H9 (cell line): ENCODE data around the gene UGT3A1. TPM values are rescaled to one million over a fixed set of nuclear protein-coding genes. Genes with fewer than 3 reads are reported as not detected.

Source experiments
- DNase-seq: peaks from one replicate; pipeline ENCODE4 v3.0.0-alpha.2; 2017
- H2AFZ ChIP-seq: one replicate; pipeline ENCODE4 v1.6.1; 2013; ENCODE audit warnings: mild to moderate bottlenecking, low read length, control low read depth, moderate library complexity
- H2AK5ac ChIP-seq: 2 replicates; pipeline ENCODE4 v1.6.1; 2013; ENCODE audit warnings: low read length, control low read depth, mixed read lengths; ENCODE audit not compliant: insufficient read length
- H2BK120ac ChIP-seq: one replicate; pipeline ENCODE4 v1.6.1; 2013; ENCODE audit warnings: low read depth, mild to moderate bottlenecking, low read length, control low read depth, inconsistent platforms; ENCODE audit not compliant: poor library complexity, severe bottlenecking
- H2BK12ac ChIP-seq: 2 replicates; pipeline ENCODE4 v1.6.1; 2013; ENCODE audit warnings: low read length, control low read depth, mixed read lengths, low read depth; ENCODE audit not compliant: insufficient read length
- H2BK15ac ChIP-seq: 2 replicates; pipeline ENCODE4 v1.6.1; 2013; ENCODE audit warnings: low read depth, low read length, control low read depth
- H2BK20ac ChIP-seq: one replicate; pipeline ENCODE4 v1.6.1; 2013; ENCODE audit warnings: low read depth, mild to moderate bottlenecking, low read length, control low read depth, inconsistent platforms; ENCODE audit not compliant: poor library complexity, severe bottlenecking
- H2BK5ac ChIP-seq: 2 replicates; pipeline ENCODE4 v1.6.1; 2013; ENCODE audit warnings: low read length, control low read depth, mixed read lengths; ENCODE audit not compliant: insufficient read length
- H3K14ac ChIP-seq: 2 replicates; pipeline ENCODE4 v1.6.1; 2013; ENCODE audit warnings: low read length, control low read depth; ENCODE audit not compliant: insufficient read depth
- H3K18ac ChIP-seq: 2 replicates; pipeline ENCODE4 v1.6.1; 2013; ENCODE audit warnings: low read depth, mild to moderate bottlenecking, mixed read lengths, low read length, control low read depth; ENCODE audit not compliant: insufficient read length
- H3K23ac ChIP-seq: 2 replicates; pipeline ENCODE4 v1.6.1; 2013; ENCODE audit warnings: low read length, control low read depth, mixed read lengths, low read depth; ENCODE audit not compliant: insufficient read length
- H3K23me2 ChIP-seq: 2 replicates; pipeline ENCODE4 v1.6.1; 2013; ENCODE audit warnings: low read depth, mild to moderate bottlenecking, mixed read lengths, low read length, control low read depth; ENCODE audit not compliant: insufficient read length, poor library complexity, severe bottlenecking
- H3K27ac ChIP-seq: 2 replicates; pipeline ENCODE4 v1.5.1; 2013; ENCODE audit warnings: low read length, control low read depth, mixed read lengths, low read depth; ENCODE audit not compliant: insufficient read length
- H3K27me3 ChIP-seq: 2 replicates; pipeline ENCODE4 v1.6.1; 2013; ENCODE audit warnings: low read length, control low read depth, inconsistent platforms; ENCODE audit not compliant: insufficient read depth
- H3K4ac ChIP-seq: 2 replicates; pipeline ENCODE4 v1.6.1; 2013; ENCODE audit warnings: low read depth, mild to moderate bottlenecking, control low read depth, inconsistent platforms, low read length, moderate library complexity
- H3K4me1 ChIP-seq: 2 replicates; pipeline ENCODE4 v1.6.1; 2013; ENCODE audit warnings: low read length, control low read depth, inconsistent platforms; ENCODE audit not compliant: insufficient read depth
- H3K4me2 ChIP-seq: 2 replicates; pipeline ENCODE4 v1.6.1; 2013; ENCODE audit warnings: low read length, control low read depth, mixed read lengths; ENCODE audit not compliant: insufficient read length, insufficient read depth
- H3K56ac ChIP-seq: 2 replicates; pipeline ENCODE4 v1.6.1; 2013; ENCODE audit warnings: low read depth, mild to moderate bottlenecking, mixed read lengths, low read length, control low read depth; ENCODE audit not compliant: insufficient read length
- H3K79me1 ChIP-seq: 2 replicates; pipeline ENCODE4 v1.6.1; 2013; ENCODE audit warnings: low read depth, mild to moderate bottlenecking, moderate library complexity, low read length, control low read depth, inconsistent platforms; ENCODE audit not compliant: insufficient read depth, poor library complexity, severe bottlenecking
- H3K79me2 ChIP-seq: 2 replicates; pipeline ENCODE4 v1.6.1; 2013; ENCODE audit warnings: low read length, control low read depth, inconsistent platforms; ENCODE audit not compliant: insufficient read depth
- H3K9ac ChIP-seq: 2 replicates; pipeline ENCODE4 v1.6.1; 2013; ENCODE audit warnings: low read length, control low read depth, mixed read lengths; ENCODE audit not compliant: insufficient read length; ENCODE audit errors: extremely low read depth
- H3K9me3 ChIP-seq: one replicate; pipeline ENCODE4 v1.6.1; 2013; ENCODE audit warnings: low read depth, low read length, inconsistent platforms; ENCODE audit not compliant: control insufficient read depth
- H3T11ph ChIP-seq: one replicate; pipeline ENCODE4 v1.6.1; 2013; ENCODE audit warnings: mild to moderate bottlenecking, low read length, control low read depth, inconsistent platforms
- H4K20me1 ChIP-seq: one replicate; pipeline ENCODE4 v1.6.1; 2013; ENCODE audit not compliant: control insufficient read depth, insufficient read length, insufficient read depth
- H4K5ac ChIP-seq: 2 replicates; pipeline ENCODE4 v1.6.1; 2013; ENCODE audit warnings: low read depth, mild to moderate bottlenecking, mixed read lengths, low read length, control low read depth; ENCODE audit not compliant: insufficient read length
- H4K8ac ChIP-seq: replicated peaks from 2 replicates; pipeline ENCODE4 v1.6.1; 2013; ENCODE audit warnings: low read length, control low read depth, mixed read lengths, low read depth; ENCODE audit not compliant: insufficient read length
- H4K91ac ChIP-seq: 2 replicates; pipeline ENCODE4 v1.6.1; 2013; ENCODE audit warnings: low read depth, mild to moderate bottlenecking, moderate library complexity, mixed read lengths, low read length, control low read depth; ENCODE audit not compliant: insufficient read length
- H3K27ac Mint-ChIP-seq, 3 experiments: 2 replicates in 2 of 3; 3 replicates in 1 of 3; pipeline ENCODE4 v1.8.0; 2020 to 2021; ENCODE audit warnings: mixed read lengths in 3 of 3, mild to moderate bottlenecking in 1 of 3, moderate library complexity in 1 of 3
- H3K27me3 Mint-ChIP-seq: 2 replicates; pipeline ENCODE4 v1.8.0; 2021; ENCODE audit warnings: low read depth, mild to moderate bottlenecking, moderate library complexity, mixed read lengths
- H3K36me3 Mint-ChIP-seq, 3 experiments: 2 replicates in 2 of 3; 3 replicates in 1 of 3; pipeline ENCODE4 v1.8.0; 2020 to 2021; ENCODE audit warnings: low read depth in 3 of 3, mixed read lengths in 3 of 3; ENCODE audit not compliant: insufficient read depth in 1 of 3
- H3K4me1 Mint-ChIP-seq, 2 experiments: 2 replicates each; pipeline ENCODE4 v1.8.0; 2020; ENCODE audit warnings: mixed read lengths in 2 of 2
- H3K4me3 Mint-ChIP-seq, 2 experiments: 2 replicates in 1 of 2; 3 replicates in 1 of 2; pipeline ENCODE4 v1.8.0; 2020 to 2021; ENCODE audit warnings: mild to moderate bottlenecking in 2 of 2, mixed read lengths in 2 of 2, moderate library complexity in 1 of 2
- H3K9me3 Mint-ChIP-seq, 2 experiments: 2 replicates in 1 of 2; 3 replicates in 1 of 2; pipeline ENCODE4 v1.8.0; 2020; ENCODE audit warnings: mild to moderate bottlenecking in 2 of 2, mixed read lengths in 2 of 2, moderate library complexity in 1 of 2
- CTCF ChIP-seq: fragments of 200-600 bp; sonication (generic); conservative IDR thresholded peaks from 3 replicates; pipeline ENCODE4 v1.8.0; 2021; ENCODE audit warnings: antibody characterized with exemption, mild to moderate bottlenecking
- WGBS: extraction: QIAGEN DNeasy Blood & Tissue Kit; methylation state at CpG from one replicate; pipeline ENCODE4 v1.1.7; 2013; ENCODE audit warnings: missing lambda C conversion rate, low lambda C conversion rate, mixed read lengths; ENCODE audit not compliant: insufficient read length; ENCODE audit errors: extremely low coverage; 5-methylcytosine and 5-hydroxymethylcytosine counted together
- total RNA-seq: library from RNA; stranded (reverse); gene quantifications from 2 replicates; pipeline ENCODE4 v1.2.1, GENCODE V29; 2021

The UGT3A1 gene
- total RNA-seq, 1 experiment from 2014 or later: 1.8 TPM

- Histone ChIP-seq H4K91ac (no peak overlapping the region), H3K4me1 (no peaks in the 10 kb centered on the region), H3K79me1 (no peaks in the 10 kb centered on the region), H3K18ac (no peak overlapping the region), H4K5ac (no peak overlapping the region), H2AFZ (no peak overlapping the region), H4K20me1 (no peaks in the 10 kb centered on the region), H3K9ac (no peak overlapping the region), H3K27me3 (peaks cover 3% of the 10 kb centered on the region; the same call in 1 of the 2 replicates), H2AK5ac (no peak overlapping the region), H3K23ac (no peak overlapping the region), H2BK120ac (no peak overlapping the region), H2BK5ac (no peak overlapping the region), H2BK20ac (no peak overlapping the region), H4K8ac (no peak overlapping the region), H3K56ac (no peak overlapping the region), H3K79me2 (no peaks in the 10 kb centered on the region), H3T11ph (no peak overlapping the region), H3K9me3 (no peaks in the 10 kb centered on the region), H3K4ac (no peak overlapping the region), H3K27ac (no peak overlapping the region), H3K14ac (no peak overlapping the region), H2BK12ac (no peak overlapping the region), H3K4me2 (no peak overlapping the region), H2BK15ac (no peak overlapping the region), H3K23me2 (peaks cover 4% of the 10 kb centered on the region)
- H3K36me3 Mint-ChIP-seq: peaks cover 2 to 6% (median 3%) of the 10 kb centered on the region in 3 experiments
- H3K27me3 Mint-ChIP-seq: peaks cover 43% of the 10 kb centered on the region
- no peak for DNase-seq
- no CpG with 5 or more reads among the region's 3 CpGs for WGBS
- peaks cover 14 to 20% of the 10 kb centered on the region in 2 experiments for H3K4me1 Mint-ChIP-seq
- TF ChIP-seq CTCF: no peak
- H3K27ac Mint-ChIP-seq: no peak overlapping the region
- peaks cover 9 to 10% of the 10 kb centered on the region in 2 experiments for H3K9me3 Mint-ChIP-seq
- H3K4me3 Mint-ChIP-seq: no peak overlapping the region
These were observed 3.4 kb downstream of the UGT3A1 start for GRCh38 chr5:35987776-35988175.
